ENCODE measurements around the gene USP54.
"Not testable (repeated sequence)": the region's sequence is repeated elsewhere in the genome, so short reads cannot be mapped to it uniquely, and the experiment has no call there.

The USP54 gene

GRCh38 chr10:73584737-73585136, 6.4 kb downstream of the USP54 start:
- POLR2A ChIA-PET = interaction anchor here (0.6 kb wide), 1 partner anchor 155 kb away, joined by 7 read pairs; no protein-coding TSS in a partner anchor
- no peak for TF ChIP-seq ZNF561 (tag by site-specific recombination; IDR thresholded peaks at IDR 0.05; ENCODE audit: borderline replicate concordance)
- H3K36me3 ChIP-seq (ENCODE audit: control insufficient read depth in 2 of 2, insufficient read depth in 1 of 2, low read length in 2 of 2) = no peaks in the 10 kb centered on the region
- H3K4me3 ChIP-seq (ENCODE audit: low read depth, low read length) = no peak overlapping the region
- H3K4me1 ChIP-seq (ENCODE audit: control insufficient read depth, insufficient read depth, low read length) = peaks cover 4% of the 10 kb centered on the region
- H3K27ac ChIP-seq (ENCODE audit: extremely low read depth, low read depth, low read length) = no peak overlapping the region
- CTCF ChIA-PET = no interaction called here
- H3K9me3 ChIP-seq (ENCODE audit: control insufficient read depth, insufficient read depth, low read depth, low read length) = no peaks in the 10 kb centered on the region

GRCh38 chr10:73581918-73582317, 9.2 kb downstream of the USP54 start:
- CTCF ChIA-PET = interaction anchor here (0.6 kb wide), 1 partner anchor 29 kb away, joined by 5 read pairs; no protein-coding TSS in a partner anchor
- H3K4me3 ChIP-seq (ENCODE audit: low read depth, low read length) = no peak overlapping the region
- no peaks in the 10 kb centered on the region; a peak in 1 of 3 replicates for H3K36me3 ChIP-seq (ENCODE audit: control insufficient read depth in 2 of 2, insufficient read depth in 1 of 2, low read length in 2 of 2)
- POLR2A ChIA-PET = no interaction called here
- H3K4me1 ChIP-seq (ENCODE audit: control insufficient read depth, insufficient read depth, low read length) = peaks cover 4% of the 10 kb centered on the region
- no peak for TF ChIP-seq ZNF510 (tag by site-specific recombination; IDR thresholded peaks at IDR 0.05; ENCODE audit: insufficient replicate concordance)
- TF ChIP-seq PRDM2 (tag by site-specific recombination; IDR thresholded peaks at IDR 0.05; ENCODE audit: borderline replicate concordance) = no peak
- H3K9me3 ChIP-seq (ENCODE audit: control insufficient read depth, insufficient read depth, low read depth, low read length) = no peaks in the 10 kb centered on the region
- no peak overlapping the region for H3K27ac ChIP-seq (ENCODE audit: extremely low read depth, low read depth, low read length)

- CTCF ChIA-PET; H3K9me3 ChIP-seq (ENCODE audit: control insufficient read depth, insufficient read depth, low read depth, low read length); H3K27ac ChIP-seq (ENCODE audit: extremely low read depth, low read depth, low read length); H3K4me1 ChIP-seq (ENCODE audit: control insufficient read depth, insufficient read depth, low read length); H3K36me3 ChIP-seq (ENCODE audit: control insufficient read depth in 2 of 2, insufficient read depth in 1 of 2, low read length in 2 of 2); H3K4me3 ChIP-seq (ENCODE audit: low read depth, low read length): not testable (repeated sequence)
- POLR2A ChIA-PET = interaction anchor here (0.6 kb wide), 2 partner anchors 19 to 150 kb away, joined by 3 to 4 read pairs; no protein-coding TSS in a partner anchor
These were observed 12.2 kb downstream of the USP54 start for GRCh38 chr10:73578927-73579326.

GRCh38 chr10:73577788-73578187, 13.4 kb downstream of the USP54 start:
- Histone ChIP-seq H3K9me3 (ENCODE audit: control insufficient read depth, insufficient read depth, low read depth, low read length) (no peaks in the 10 kb centered on the region), H3K4me1 (ENCODE audit: control insufficient read depth, insufficient read depth, low read length) (0 out of 2 replicates have a peak, but pooled peaks cover 3% of the 10 kb centered on the region), H3K36me3 (ENCODE audit: control insufficient read depth in 2 of 2, insufficient read depth in 1 of 2, low read length in 2 of 2) (no peaks in the 10 kb centered on the region; a peak in 1 of 3 replicates), H3K27ac (ENCODE audit: extremely low read depth, low read depth, low read length) (no peak overlapping the region), H3K4me3 (ENCODE audit: low read depth, low read length) (no peak overlapping the region)
- POLR2A ChIA-PET = interaction anchor here (0.9 kb wide), 1 partner anchor 153 kb away, joined by 3 read pairs; no protein-coding TSS in a partner anchor
- CTCF ChIA-PET = interaction anchor here (0.5 to 0.6 kb wide), 2 partner anchors 35 to 314 kb away, joined by 3 read pairs; no protein-coding TSS in a partner anchor
- TF ChIP-seq INSM2 (tag by site-specific recombination; IDR thresholded peaks at IDR 0.05) (peak; percentile 83), ZNF654 (tag by site-specific recombination; IDR thresholded peaks at IDR 0.05; ENCODE audit: low read depth) (no peak), ZBTB49 (tag by site-specific recombination; IDR thresholded peaks at IDR 0.05; ENCODE audit: low read depth) (no peak), ZNF488 (tag by site-specific recombination; IDR thresholded peaks at IDR 0.05) (no peak), PRDM6 (tag by site-specific recombination; IDR thresholded peaks at IDR 0.05) (peak; percentile 38; the same call in 1 of the 2 replicates), ZNF324 (tag by site-specific recombination; IDR thresholded peaks at IDR 0.05) (no peak), ZNF768 (tag by site-specific recombination; IDR thresholded peaks at IDR 0.05) (no peak), ZNF76 (tag by site-specific recombination; IDR thresholded peaks at IDR 0.05; ENCODE audit: borderline replicate concordance, low read depth) (no peak)

Measured in HEK293 (cell line).